NCI-H1436 treated with DMSO at 0.1 percent for 48 hours (cell line): Measurements from ENCODE around the gene APOLD1.
"Not testable (repeated sequence)": the region's sequence is repeated elsewhere in the genome, so short reads cannot be mapped to it uniquely, and the experiment has no call there.

Experiments
- DNase-seq: peaks from one replicate; lab custom pipeline; 2025; lab: John Stamatoyannopoulos, UW

The APOLD1 gene

GRCh38 chr12:12784911-12785814 lies at the start of gene APOLD1:
Gene APOLD1, plus strand, starts transcription at chr12:12785659. Its CDS starts 33 bp downstream, at chr12:12785692.
- DNase-seq = no peak

GRCh38 chr12:12736759-12737676 lies 48.4 kb upstream of the APOLD1 start:
- no peak for DNase-seq

GRCh38 chr12:12738152-12738551 lies 47.3 kb upstream of the APOLD1 start:
- not testable (repeated sequence) for DNase-seq

GRCh38 chr12:12741660-12742059 lies 43.8 kb upstream of the APOLD1 start:
- DNase-seq = no peak

- DNase-seq = no peak
Observed at GRCh38 chr12:12744546-12745305, 40.7 kb upstream of the APOLD1 start.

- no peak for DNase-seq
Observed at GRCh38 chr12:12745576-12746211, 39.8 kb upstream of the APOLD1 start.

- DNase-seq = no peak
Observed at GRCh38 chr12:12747278-12747677, 38.2 kb upstream of the APOLD1 start.

- DNase-seq = no peak
Observed at GRCh38 chr12:12748044-12748443, 37.4 kb upstream of the APOLD1 start.

- no peak for DNase-seq
Observed at GRCh38 chr12:12749433-12749832, 36.0 kb upstream of the APOLD1 start.

- no peak for DNase-seq
Observed at GRCh38 chr12:12755923-12756322, 29.5 kb upstream of the APOLD1 start.

- no peak for DNase-seq
Observed at GRCh38 chr12:12757121-12757520, 28.3 kb upstream of the APOLD1 start.

GRCh38 chr12:12759234-12759915 lies 26.1 kb upstream of the APOLD1 start:
- DNase-seq = no peak

- no peak for DNase-seq
Observed at GRCh38 chr12:12764824-12765223, 20.6 kb upstream of the APOLD1 start.

- no peak for DNase-seq
Observed at GRCh38 chr12:12770262-12770661, 15.2 kb upstream of the APOLD1 start.

- no peak for DNase-seq
Observed at GRCh38 chr12:12774791-12775190, 10.7 kb upstream of the APOLD1 start.

GRCh38 chr12:12776261-12776660 lies 9.2 kb upstream of the APOLD1 start:
- no peak for DNase-seq

GRCh38 chr12:12777092-12777491 lies 8.4 kb upstream of the APOLD1 start:
- DNase-seq = no peak

- DNase-seq = no peak
Observed at GRCh38 chr12:12779007-12779406, 6.5 kb upstream of the APOLD1 start.

- no peak for DNase-seq
Observed at GRCh38 chr12:12779529-12779928, 5.9 kb upstream of the APOLD1 start.

- DNase-seq = no peak
Observed at GRCh38 chr12:12784116-12784515, 1.3 kb upstream of the APOLD1 start.

GRCh38 chr12:12786351-12786705 lies 869 bp downstream of the APOLD1 start:
- DNase-seq = no peak
